Prostate gland (tissue), 2 donors: ENCODE measurements around the gene SH3PXD2A.

Experiments
- CTCF ChIP-seq, 4 experiments: fragments of 200-600 bp in 2 of 4; fragments of 450-650 bp in 2 of 4; sonication (generic) in 2 of 4; IDR thresholded peaks; 1 replicate in 3 of 4; 2 replicates in 1 of 4; pipeline ENCODE4 v1.5.1; 2016 to 2019; ENCODE audit warnings: antibody characterized with exemption in 4 of 4, mild to moderate bottlenecking in 2 of 4, moderate library complexity in 2 of 4
- POLR2A ChIP-seq: fragments of 450-650 bp; IDR thresholded peaks from one replicate; pipeline ENCODE4 v1.6.1; 2016; ENCODE audit warnings: antibody characterized with exemption, mild to moderate bottlenecking
- POLR2AphosphoS5 ChIP-seq: sonication (generic); formaldehyde crosslinking; IDR thresholded peaks from one replicate; pipeline ENCODE4 v1.6.1; 2017; ENCODE audit warnings: antibody characterized with exemption

DNA sequence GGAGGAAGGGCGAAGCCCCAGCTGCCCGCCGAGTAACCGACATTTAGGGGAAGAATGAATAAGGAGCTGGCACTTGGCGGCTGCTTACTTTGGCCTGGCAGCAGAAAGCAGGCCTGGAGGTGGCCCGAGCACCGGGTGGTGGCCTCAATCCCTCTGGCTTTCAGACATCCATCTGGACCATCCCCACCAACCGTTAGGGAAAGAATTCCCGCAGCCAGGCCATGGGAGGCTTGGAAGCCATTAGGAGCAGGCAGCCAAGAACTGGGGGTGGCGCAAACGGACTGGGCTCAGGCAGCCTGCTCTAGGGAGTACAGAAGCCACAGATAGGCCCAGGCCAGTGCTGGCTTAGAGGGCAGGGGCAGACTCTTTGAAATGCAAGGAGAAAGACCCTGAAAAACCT, 229.2 kb downstream of the SH3PXD2A start:
- no peak for TF ChIP-seq POLR2AphosphoS5
- TF ChIP-seq CTCF (IDR thresholded peaks at IDR 0.05), result no peak
- TF ChIP-seq POLR2A, result no peak
